T-cell (primary cell): ENCODE measurements around the gene MAST3. TPM values are rescaled to one million over a fixed set of nuclear protein-coding genes. Genes with fewer than 3 reads are reported as not detected.

Experiments used
- ATAC-seq, 4 experiments: fragments of 200-7000 bp in 3 of 4; fragments of 150-1000 bp in 1 of 4; cut with Tn5 transposase; replicated peaks in 1 of 4; 1 replicate in 3 of 4; 2 replicates in 1 of 4; pipeline ENCODE4 v1.10.0; 2021; ENCODE audit warnings: moderate library complexity in 3 of 4, mild to moderate bottlenecking in 2 of 4, moderate number of reproducible peaks in 1 of 4
- CTCF ChIA-PET, 2 donors: fragments of 300-600 bp; sonication (Branson Sonifier 250); formaldehyde crosslinking; loops; one replicate each; lab custom pipeline; 2022; ENCODE audit warnings: antibody characterized with exemption in 2 of 2; lab: Charles Lee
- POLR2A ChIA-PET, 2 donors: fragments of 300-600 bp; sonication (Branson Sonifier 250); formaldehyde crosslinking; loops; one replicate each; lab custom pipeline; 2022; ENCODE audit warnings: antibody characterized with exemption in 2 of 2; lab: Charles Lee
- DNase-seq, 35 experiments: peaks; one replicate each; pipeline versions ENCODE4 v3.0.0 to v3.0.0-alpha.2; 2013 to 2023
- H3K27ac ChIP-seq: one replicate; pipeline ENCODE4 v1.5.1; 2013; ENCODE audit warnings: low read length
- H3K27me3 ChIP-seq, 2 experiments: replicated peaks in 1 of 2; 1 replicate in 1 of 2; 2 replicates in 1 of 2; pipeline versions ENCODE4 v1.6.1 to v1.7.0; 2013; ENCODE audit warnings: low read length in 1 of 2, mixed read lengths in 1 of 2; ENCODE audit not compliant: control insufficient read depth in 2 of 2, insufficient read depth in 2 of 2; ENCODE audit errors: extremely low read depth in 1 of 2
- H3K36me3 ChIP-seq, 2 donors: 1 replicate in 1 of 2; 2 replicates in 1 of 2; pipeline versions ENCODE4 v1.6.1 to v1.7.0; 2013; ENCODE audit warnings: low read length in 1 of 2; ENCODE audit not compliant: control insufficient read depth in 2 of 2, insufficient read depth in 1 of 2; ENCODE audit errors: extremely low read depth in 1 of 2
- H3K4me1 ChIP-seq, 2 experiments: 1 replicate in 1 of 2; 2 replicates in 1 of 2; pipeline versions ENCODE4 v1.6.1 to v1.7.0; 2013; ENCODE audit warnings: low read length in 2 of 2, mixed read lengths in 1 of 2; ENCODE audit not compliant: insufficient read depth in 2 of 2, control insufficient read depth in 1 of 2; ENCODE audit errors: extremely low read depth in 1 of 2
- H3K4me3 ChIP-seq, 2 donors: 1 replicate in 1 of 2; 2 replicates in 1 of 2; pipeline versions ENCODE4 v1.5.1 to v1.7.0; 2013; ENCODE audit warnings: mild to moderate bottlenecking in 2 of 2, low read length in 1 of 2, moderate library complexity in 1 of 2; ENCODE audit not compliant: control insufficient read depth in 1 of 2; ENCODE audit errors: extremely low read depth in 1 of 2
- H3K9me3 ChIP-seq: 2 replicates; pipeline ENCODE4 v1.7.0; 2013
- H3K27ac Mint-ChIP-seq, 2 donors: one replicate each; pipeline ENCODE4 v1.8.0; 2020 to 2021; ENCODE audit warnings: mild to moderate bottlenecking in 2 of 2, mixed read lengths in 2 of 2
- H3K27me3 Mint-ChIP-seq, 2 donors: one replicate each; pipeline ENCODE4 v1.8.0; 2021 to 2022; ENCODE audit warnings: mixed read lengths in 2 of 2
- H3K36me3 Mint-ChIP-seq: one replicate; pipeline ENCODE4 v1.8.0; 2021; ENCODE audit warnings: mixed read lengths
- H3K4me1 Mint-ChIP-seq, 3 donors: one replicate each; pipeline ENCODE4 v1.8.0; 2020 to 2022; ENCODE audit warnings: mixed read lengths in 3 of 3, mild to moderate bottlenecking in 1 of 3
- H3K4me3 Mint-ChIP-seq, 3 donors: one replicate each; pipeline ENCODE4 v1.8.0; 2020 to 2022; ENCODE audit warnings: mild to moderate bottlenecking in 3 of 3, mixed read lengths in 3 of 3, moderate library complexity in 3 of 3
- H3K9me3 Mint-ChIP-seq, 3 donors: one replicate each; pipeline ENCODE4 v1.8.0; 2020 to 2022; ENCODE audit warnings: mixed read lengths in 3 of 3
- WGBS: methylation state at CpG from one replicate; pipeline ENCODE4 v1.1.5; 2013; ENCODE audit warnings: missing lambda C conversion rate; ENCODE audit not compliant: insufficient coverage; 5-methylcytosine and 5-hydroxymethylcytosine counted together
- total RNA-seq, 35 experiments: library from RNA in 6 of 35; stranded (reverse) in 6 of 35; fragments of 120-200 nt in 1 of 35; gene quantifications; one replicate each; pipeline versions ENCODE4 v1.2.1 to v1.2.4 and lab custom pipeline; 2013 to 2026

MAST3 gene
- total RNA-seq (10 to 100 TPM; 42.0 to 60.2 (median 53.2) TPM), total RNA-seq (lab: John Stamatoyannopoulos, UW) (18.1 to 127 (median 68.5) reads per million in 29 experiments)
- 29.5 TPM for total RNA-seq (2013)

DNA sequence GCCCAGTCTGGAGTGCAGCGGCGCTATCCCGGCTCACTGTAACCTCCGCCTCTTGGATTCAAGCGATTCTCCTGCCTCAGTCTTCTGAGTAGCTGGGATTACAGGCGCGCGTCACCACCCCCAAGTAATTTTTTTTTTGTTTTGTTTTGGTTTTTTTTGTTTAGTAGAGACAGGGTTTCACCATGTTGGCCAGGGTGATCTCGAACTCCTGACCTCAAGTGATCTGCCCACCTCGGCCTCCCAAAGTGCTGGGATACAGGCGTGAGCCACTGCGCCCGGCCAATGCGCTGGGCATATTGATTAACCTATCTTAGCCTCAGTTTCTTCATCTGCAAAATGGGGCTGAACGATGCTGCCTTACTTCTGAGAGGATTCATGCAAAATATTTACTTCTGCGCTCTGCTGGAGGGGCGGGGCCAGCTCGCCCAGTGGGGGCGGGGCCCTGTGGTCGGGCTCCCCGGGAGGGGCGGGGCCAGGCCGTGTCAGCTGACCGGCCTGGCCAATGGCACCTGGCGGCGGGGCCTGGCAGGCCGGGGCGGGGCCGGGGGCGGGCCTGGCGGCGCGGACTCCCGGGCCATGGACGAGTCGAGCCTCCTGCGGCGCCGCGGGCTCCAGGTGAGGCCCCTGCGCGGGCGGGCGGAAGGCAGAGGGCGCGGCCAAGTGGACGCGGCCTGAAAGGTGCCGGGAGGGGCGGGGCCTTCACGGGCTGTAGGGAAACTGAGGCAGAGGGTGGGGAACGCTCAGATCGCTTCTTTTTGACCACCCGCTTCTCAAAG is at the start of gene MAST3:
Gene MAST3 (plus strand): TSS at position 562 of the 776 bp plus-strand sequence. CDS start 15 bp downstream, at position 577.
- Mint-ChIP-seq H3K9me3 (no peaks in the 10 kb centered on the region), H3K4me3 (peak within 1 kb of the TSS; percentile 81 to 90 (median 85)), H3K27ac (peak within 1 kb of the TSS; percentile 84 to 85), H3K27me3 (no peaks in the 10 kb centered on the region), H3K4me1 (peaks cover 38 to 44% (median 43%) of the 10 kb centered on the region in 3 donors), H3K36me3 (peaks cover 2% of the 10 kb centered on the region)
- H3K9me3 ChIP-seq = no peaks in the 10 kb centered on the region
- 10% methylated on average over 45 of the region's 54 CpGs for WGBS
- ChIA-PET POLR2A (no interaction called here), CTCF (interaction anchor here in 1 of 2 donors (0.6 kb wide), 1 partner anchor 149 kb away, joined by 3 read pairs; no protein-coding TSS in a partner anchor)
- H3K36me3 ChIP-seq = no peaks in the 10 kb centered on the region
- H3K4me3 ChIP-seq = peak within 1 kb of the TSS; percentile 68 to 86
- DNase-seq (peak; percentile 74 to 95 (median 89)), ATAC-seq (peak; percentile 95 to 98 (median 98))
- H3K27ac ChIP-seq = peak within 1 kb of the TSS; percentile 69
- H3K4me1 ChIP-seq = peaks cover 14 to 41% of the 10 kb centered on the region in 2 experiments
- H3K27me3 ChIP-seq = no peaks in the 10 kb centered on the region

DNA sequence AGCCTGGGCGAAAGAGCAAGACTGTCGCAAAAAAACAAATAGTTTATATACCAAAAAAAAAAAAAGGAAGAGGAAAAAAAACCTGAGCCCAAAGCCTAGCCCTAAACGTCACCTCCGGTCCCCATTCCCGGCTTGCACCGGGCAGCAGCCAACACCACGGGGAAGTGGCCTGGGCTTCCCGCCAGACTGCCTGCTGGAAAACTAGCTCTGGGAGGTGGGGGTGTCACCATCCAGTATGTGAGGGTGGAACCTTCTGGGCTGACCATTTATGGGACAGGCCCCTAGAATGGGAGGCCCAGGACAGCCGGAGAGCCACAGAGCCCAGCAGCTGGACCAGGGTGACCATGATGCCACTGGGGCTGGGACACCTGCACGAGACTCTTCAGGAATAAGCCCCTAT is 48.2 kb upstream of the MAST3 start:
- no peak overlapping the region for H3K4me3 Mint-ChIP-seq
- no peak overlapping the region for H3K4me3 ChIP-seq
- no peak for ATAC-seq
- H3K27ac Mint-ChIP-seq = peak overlapping the region; percentile 46 to 58
- ChIA-PET POLR2A (no interaction called here), CTCF (no interaction called here)
- no peak overlapping the region for H3K27ac ChIP-seq
- H3K27me3 ChIP-seq = peaks cover 0 to 3% of the 10 kb centered on the region in 2 experiments
- no peaks in the 10 kb centered on the region for H3K27me3 Mint-ChIP-seq
- no peaks in the 10 kb centered on the region for H3K9me3 Mint-ChIP-seq
- 98% methylated on average over 7 of the region's 10 CpGs for WGBS
- no peak for DNase-seq
- peaks cover 44 to 52% (median 51%) of the 10 kb centered on the region in 3 donors for H3K4me1 Mint-ChIP-seq
- no peaks in the 10 kb centered on the region for H3K36me3 Mint-ChIP-seq
- peaks cover 15 to 37% of the 10 kb centered on the region in 2 experiments for H3K4me1 ChIP-seq
- H3K36me3 ChIP-seq = no peaks in the 10 kb centered on the region
- no peaks in the 10 kb centered on the region for H3K9me3 ChIP-seq

DNA sequence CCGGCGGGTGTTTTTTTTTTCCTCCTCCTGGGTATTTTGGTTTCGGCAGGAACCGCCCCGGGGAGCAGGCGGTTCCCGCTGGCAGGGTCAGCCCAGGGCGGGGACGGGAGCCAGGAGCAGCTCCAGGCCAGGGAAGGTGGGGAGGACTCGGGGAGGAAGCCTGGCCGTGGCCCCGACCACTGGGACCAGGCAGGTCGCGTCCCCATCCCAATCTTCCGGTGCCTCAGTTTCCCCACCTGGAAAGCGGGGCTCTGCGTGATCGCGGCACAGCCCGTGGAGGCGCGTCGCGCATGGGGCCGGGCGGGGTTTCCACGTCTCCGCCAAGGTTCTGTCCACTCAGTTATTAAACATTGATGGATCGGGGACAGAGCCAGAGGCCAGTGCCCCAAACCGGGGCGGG is 45.7 kb upstream of the MAST3 start:
- WGBS = 83% methylated on average over 27 of the region's 31 CpGs
- ChIA-PET POLR2A (no interaction called here), CTCF (no interaction called here)
- Histone ChIP-seq H3K9me3 (no peaks in the 10 kb centered on the region), H3K4me3 (no peak overlapping the region), H3K27me3 (no peaks in the 10 kb centered on the region), H3K27ac (no peak overlapping the region), H3K36me3 (no peaks in the 10 kb centered on the region), H3K4me1 (peaks cover 7 to 14% of the 10 kb centered on the region in 2 experiments)
- no peak for DNase-seq
- H3K36me3 Mint-ChIP-seq = no peaks in the 10 kb centered on the region
- ATAC-seq = no peak
- no peak overlapping the region for H3K4me3 Mint-ChIP-seq
- peaks cover 22 to 30% (median 27%) of the 10 kb centered on the region in 3 donors for H3K4me1 Mint-ChIP-seq
- H3K27me3 Mint-ChIP-seq = no peaks in the 10 kb centered on the region
- no peak overlapping the region for H3K27ac Mint-ChIP-seq
- no peaks in the 10 kb centered on the region for H3K9me3 Mint-ChIP-seq

DNA sequence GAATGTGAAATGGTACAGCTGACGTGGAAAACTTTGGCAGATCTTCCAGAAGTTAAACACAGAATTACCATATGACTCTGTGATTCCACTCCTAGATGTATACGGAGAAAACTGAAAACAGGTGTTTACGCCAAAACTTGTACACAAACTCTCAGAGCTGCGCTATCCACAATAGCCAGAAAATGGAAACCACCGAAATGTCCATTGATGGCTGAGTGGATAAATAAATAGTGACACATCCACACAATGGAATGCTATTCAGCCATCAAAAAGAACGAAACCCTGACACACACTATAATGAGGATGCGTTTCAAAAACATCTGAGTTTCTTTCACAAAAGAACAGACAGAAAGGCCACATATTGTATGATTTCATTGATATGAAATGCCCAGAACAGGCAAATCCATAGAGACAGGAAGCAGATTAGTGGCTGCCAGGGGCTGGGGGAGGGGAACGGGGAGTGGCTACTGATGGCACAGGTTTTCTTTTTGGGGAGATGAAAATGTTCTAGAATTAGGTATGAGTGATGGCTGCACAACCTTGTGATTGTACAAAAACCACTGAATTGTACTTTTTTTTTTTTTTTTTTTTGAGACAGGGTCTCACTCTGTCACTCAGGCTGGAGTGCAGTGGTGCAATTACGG is 43.9 kb upstream of the MAST3 start:
- no peak overlapping the region for H3K27ac ChIP-seq
- Mint-ChIP-seq H3K36me3 (no peaks in the 10 kb centered on the region), H3K27me3 (no peaks in the 10 kb centered on the region), H3K4me1 (peaks cover 31 to 40% (median 31%) of the 10 kb centered on the region in 3 donors), H3K4me3 (no peak overlapping the region), H3K9me3 (no peaks in the 10 kb centered on the region), H3K27ac (peak overlapping the region; percentile 19 to 23)
- H3K27me3 ChIP-seq = no peaks in the 10 kb centered on the region
- peaks cover 7 to 27% of the 10 kb centered on the region in 2 experiments for H3K4me1 ChIP-seq
- no peaks in the 10 kb centered on the region for H3K9me3 ChIP-seq
- DNase-seq (peak in 5 of 35 experiments; percentile 12 to 28 (median 25)), ATAC-seq (no peak)
- POLR2A ChIA-PET = interaction anchor here in 1 of 2 donors (0.7 to 1.1 kb wide), 2 partner anchors 43 to 766 kb away, joined by 3 to 4 read pairs; no protein-coding TSS in a partner anchor
- CTCF ChIA-PET = interaction anchor here in 1 of 2 donors (0.6 kb wide), 1 partner anchor 62 kb away, joined by 3 read pairs; no protein-coding TSS in a partner anchor
- 14% methylated on average over 1 of the region's 9 CpGs for WGBS
- no peak overlapping the region for H3K4me3 ChIP-seq
- H3K36me3 ChIP-seq = no peaks in the 10 kb centered on the region

DNA sequence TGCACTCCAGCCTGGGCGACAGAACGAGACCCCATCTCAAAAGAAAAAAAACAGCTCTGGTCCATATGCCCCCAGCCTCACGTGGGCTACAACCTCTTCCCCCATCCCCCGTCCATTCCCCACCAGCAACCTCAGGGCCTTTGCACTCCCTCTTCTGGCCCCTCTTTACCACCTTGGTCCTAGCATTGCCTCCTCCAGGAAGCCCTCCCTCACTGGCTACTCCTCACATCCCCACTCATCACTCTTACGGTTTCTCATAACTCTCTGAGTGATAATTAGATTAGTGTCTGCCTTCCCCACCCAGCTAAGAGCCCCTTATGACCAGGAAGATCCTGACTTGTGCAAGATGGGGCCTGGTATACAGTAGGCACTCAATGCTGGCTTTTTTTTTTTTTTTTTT is 41.6 kb upstream of the MAST3 start:
- no peaks in the 10 kb centered on the region for H3K27me3 Mint-ChIP-seq
- H3K27ac Mint-ChIP-seq = peak overlapping the region; percentile 62 to 68
- H3K36me3 Mint-ChIP-seq = peaks cover 12% of the 10 kb centered on the region
- CTCF ChIA-PET = interaction anchor here in 1 of 2 donors (0.5 to 0.7 kb wide), 2 partner anchors 11 to 31 kb away, joined by 4 to 5 read pairs; no protein-coding TSS in a partner anchor
- Histone ChIP-seq H3K4me3 (no peak overlapping the region), H3K27ac (no peak overlapping the region), H3K27me3 (no peaks in the 10 kb centered on the region), H3K9me3 (no peaks in the 10 kb centered on the region), H3K36me3 (peaks cover 4 to 17% of the 10 kb centered on the region in 2 donors), H3K4me1 (peaks cover 5 to 22% of the 10 kb centered on the region in 2 experiments)
- POLR2A ChIA-PET = interaction anchor here (0.6 to 1.0 kb wide), 2 partner anchors 9 to 747 kb away, joined by 3 to 4 read pairs; no protein-coding TSS in a partner anchor
- no peak for ATAC-seq
- no peaks in the 10 kb centered on the region for H3K9me3 Mint-ChIP-seq
- no peak for DNase-seq
- peaks cover 17 to 26% (median 22%) of the 10 kb centered on the region in 3 donors for H3K4me1 Mint-ChIP-seq
- H3K4me3 Mint-ChIP-seq = no peak overlapping the region
- 83% methylated on average over 4 of the region's 5 CpGs for WGBS

DNA sequence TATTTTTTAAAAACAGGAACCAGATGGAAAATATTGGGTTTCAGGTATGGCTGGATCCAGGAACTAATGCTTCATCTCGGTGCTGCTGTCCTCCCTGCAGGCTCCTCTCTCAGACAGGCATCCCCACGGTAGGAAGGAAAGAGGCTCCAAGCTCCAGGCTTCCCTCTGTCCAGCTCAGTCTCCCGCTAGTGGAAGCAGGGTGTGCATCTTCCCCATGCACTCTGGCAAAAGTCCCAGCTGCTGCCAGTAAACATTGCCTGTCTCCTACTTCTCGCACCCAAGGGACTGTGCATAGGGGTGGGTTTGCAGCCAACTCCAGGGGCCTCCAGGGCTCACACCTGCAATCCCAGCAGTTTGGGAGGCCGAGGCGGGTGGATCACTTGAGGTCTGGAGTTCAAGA is 40.0 kb upstream of the MAST3 start:
- ATAC-seq (no peak), DNase-seq (no peak)
- Histone ChIP-seq H3K27me3 (no peaks in the 10 kb centered on the region), H3K9me3 (no peaks in the 10 kb centered on the region), H3K4me1 (peaks cover 2 to 22% of the 10 kb centered on the region in 2 experiments), H3K27ac (peak overlapping the region; percentile 71), H3K4me3 (no peak overlapping the region), H3K36me3 (peaks cover 4 to 28% of the 10 kb centered on the region in 2 donors)
- ChIA-PET POLR2A (no interaction called here), CTCF (interaction anchor here (0.7 to 1.7 kb wide), 3 partner anchors 47 to 51 kb away, joined by 3 to 6 read pairs (median 3); no protein-coding TSS in a partner anchor)
- Mint-ChIP-seq H3K4me3 (peak overlapping the region in 1 of 3 donors; percentile 33), H3K27me3 (no peaks in the 10 kb centered on the region), H3K4me1 (peaks cover 15 to 23% (median 21%) of the 10 kb centered on the region in 3 donors), H3K9me3 (no peaks in the 10 kb centered on the region), H3K36me3 (peaks cover 14% of the 10 kb centered on the region), H3K27ac (peak overlapping the region; percentile 79 to 82)
- WGBS = 86% methylated on average over 6 of the region's 6 CpGs
